Loucy (cell line): ENCODE results near the gene TMEM250.

Source experiments
- CTCF ChIP-seq: fragments of 200-600 bp; sonication (generic); conservative IDR thresholded peaks from 2 replicates; pipeline ENCODE4 v1.5.1; 2014; ENCODE audit warnings: mild to moderate bottlenecking, antibody characterized with exemption, low read length
- EZH2phosphoT487 ChIP-seq: fragments of 200-600 bp; IDR thresholded peaks from 2 replicates; pipeline ENCODE4 v1.6.1; 2018; ENCODE audit warnings: antibody characterized with exemption, mild to moderate bottlenecking, moderate library complexity, borderline replicate concordance

GRCh38 chr9:136098844-136099243 is 19.8 kb downstream of the TMEM250 start:
- TF ChIP-seq CTCF (no peak), EZH2phosphoT487 (no peak)
